22Rv1 (cell line): Measurements from ENCODE around the gene ZBTB8B.

ENCODE experiments used
- H3K27ac ChIP-seq: fragments of 450-650 bp; 2 replicates; pipeline ENCODE4 v1.5.1; 2017
- CTCF ChIP-seq: fragments of 450-650 bp; IDR thresholded peaks from 2 replicates; pipeline ENCODE4 v1.5.1; 2017; ENCODE audit warnings: mild to moderate bottlenecking
- ZFX ChIP-seq: fragments of 450-650 bp; IDR thresholded peaks from 2 replicates; pipeline ENCODE4 v1.6.1; 2017; ENCODE audit warnings: antibody characterized with exemption, borderline replicate concordance

Gene ZBTB8B

DNA sequence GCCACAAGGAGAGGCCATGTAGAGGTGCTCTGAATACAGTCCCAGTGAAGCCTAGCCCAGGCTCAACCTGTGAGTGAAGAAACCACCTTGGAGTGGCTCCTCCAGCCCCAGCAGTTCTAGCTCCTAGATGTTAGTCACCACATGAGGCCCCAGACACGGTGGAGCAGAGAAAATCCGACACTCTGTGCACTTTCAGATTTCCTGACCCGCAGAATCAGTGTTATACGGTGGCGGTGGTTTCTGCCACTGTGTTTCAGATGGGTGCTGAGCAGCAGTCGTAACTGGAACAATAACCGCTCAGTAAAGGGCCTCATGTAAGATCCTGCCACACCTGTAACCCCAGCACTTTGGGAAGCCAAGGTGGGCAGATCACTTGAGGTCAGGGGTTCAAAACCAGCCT is 38.3 kb downstream of the ZBTB8B start:
- no peak overlapping the region for H3K27ac ChIP-seq
- TF ChIP-seq CTCF, result no peak
- TF ChIP-seq ZFX, result no peak

GRCh38 chr1:32507021-32507420 is 42.1 kb downstream of the ZBTB8B start:
- TF ChIP-seq ZFX, result no peak
- no peak for TF ChIP-seq CTCF
- no peak overlapping the region for H3K27ac ChIP-seq

DNA sequence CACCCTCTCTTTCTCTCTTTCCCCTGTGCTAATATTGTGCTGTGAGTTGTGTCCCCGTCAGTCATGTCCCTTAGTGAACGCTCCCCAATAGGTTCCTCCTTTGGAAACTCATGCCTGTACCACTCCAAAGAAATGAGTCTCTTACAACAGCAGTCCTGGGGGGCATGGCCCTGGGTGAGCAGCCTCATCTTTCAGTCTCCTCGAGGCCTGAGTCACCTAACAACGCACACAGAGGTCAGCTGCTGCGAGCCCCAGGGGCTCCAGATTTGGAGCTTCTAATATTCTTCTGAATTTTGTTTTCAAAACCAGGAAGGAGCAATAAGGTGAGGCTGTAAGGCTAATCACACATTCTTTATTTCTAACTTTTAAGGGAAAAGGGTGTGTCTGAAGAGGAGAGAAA is 43.9 kb downstream of the ZBTB8B start:
- no peak overlapping the region for H3K27ac ChIP-seq
- no peak for TF ChIP-seq ZFX
- TF ChIP-seq CTCF, result no peak

GRCh38 chr1:32509939-32510338 is 45.1 kb downstream of the ZBTB8B start:
- no peak overlapping the region for H3K27ac ChIP-seq
- TF ChIP-seq ZFX (no peak), CTCF (no peak)
